K562 (cell line): ENCODE data around the gene ISG20. TPM values are rescaled to one million over a fixed set of nuclear protein-coding genes. Genes with fewer than 3 reads are reported as not detected.
A peak's percentile ranks its signal among the peaks of the same experiment; 100 is the strongest.

Source experiments
- ATAC-seq: fragments of 200-7000 bp; cut with Tn5 transposase; 3 replicates; pipeline ENCODE4 v1.9.1; 2020; ENCODE audit warnings: moderate library complexity
- BruUV-seq: library from RNA; stranded (reverse); fragments of 400-500 nt; replicated peaks from 2 replicates; lab custom pipeline; 2021; lab: Mats Ljungman, UMichigan
- CTCF ChIA-PET: fragments of 300-600 bp; formaldehyde crosslinking; extraction: SDS; loops from one replicate; lab custom pipeline; 2021; ENCODE audit warnings: low intra/inter-chr PET ratio; lab: Yijun Ruan, JAX
- POLR2A ChIA-PET: fragments of 300-600, 350-650 bp; sonication (Branson Sonifier 250); formaldehyde crosslinking; extraction: SDS; loops from one replicate; lab custom pipeline; 2021; ENCODE audit warnings: antibody characterized with exemption, inconsistent platforms; lab: Yijun Ruan, JAX
- DNase-seq, 4 experiments: peaks; one replicate each; pipeline versions ENCODE4 v3.0.0 to v3.0.0-alpha.2; 2011 to 2018; ENCODE audit warnings: low spot score in 3 of 4, mixed read lengths in 3 of 4; ENCODE audit errors: extremely low read depth in 1 of 4
- FAIRE-seq: peaks from 2 replicates; lab custom pipeline; 2011; peaks lifted over from hg19 to GRCh38; lab: Jason Lieb, UNC
- H2AFZ ChIP-seq: 2 replicates; pipeline ENCODE4 v1.6.0; 2011; ENCODE audit warnings: low read depth, low read length, control low read depth, inconsistent platforms
- H3K27ac ChIP-seq: fragments of 200-600 bp; 3 replicates; pipeline ENCODE4 v1.8.0; 2011; ENCODE audit warnings: low read depth, mild to moderate bottlenecking, control low read depth, inconsistent platforms, low read length, moderate library complexity, mixed read lengths; ENCODE audit errors: extremely low read depth
- H3K27me3 ChIP-seq, 2 experiments: fragments of 300-600 bp in 1 of 2; 2 replicates in 1 of 2; 3 replicates in 1 of 2; pipeline versions ENCODE4 v1.6.0 to v1.8.0; 2011; ENCODE audit warnings: inconsistent platforms in 2 of 2, low read length in 2 of 2, mild to moderate bottlenecking in 1 of 2, mixed read lengths in 1 of 2, moderate library complexity in 1 of 2; ENCODE audit not compliant: control insufficient read depth in 2 of 2, insufficient read depth in 2 of 2
- H3K36me3 ChIP-seq: fragments of 300-600 bp; 3 replicates; pipeline ENCODE4 v1.8.0; 2011; ENCODE audit warnings: mild to moderate bottlenecking, low read length, inconsistent platforms; ENCODE audit not compliant: control insufficient read depth, insufficient read depth
- H3K4me1 ChIP-seq, 2 experiments: fragments of 200-600 bp in 1 of 2; replicated peaks in 1 of 2; 2 replicates in 1 of 2; 3 replicates in 1 of 2; pipeline versions ENCODE4 v1.5.1 to v1.8.0; 2011; ENCODE audit warnings: inconsistent platforms in 2 of 2, low read length in 2 of 2, mild to moderate bottlenecking in 1 of 2, mixed read lengths in 1 of 2, moderate library complexity in 1 of 2; ENCODE audit not compliant: control insufficient read depth in 2 of 2, insufficient read depth in 2 of 2
- H3K4me2 ChIP-seq: 2 replicates; pipeline ENCODE4 v1.6.1; 2011; ENCODE audit warnings: low read length, control low read depth, inconsistent platforms, mixed read lengths; ENCODE audit not compliant: insufficient read depth
- H3K4me3 ChIP-seq: fragments of 200-600 bp; sonication (generic), shearing (Covaris generic); 2 replicates; pipeline ENCODE4 v1.5.1; 2016; ENCODE audit warnings: control low read depth, inconsistent platforms
- H3K79me2 ChIP-seq: fragments of 200-600 bp; 3 replicates; pipeline ENCODE4 v1.8.0; 2011; ENCODE audit warnings: low read length, inconsistent platforms; ENCODE audit not compliant: control insufficient read depth, insufficient read depth
- H3K9ac ChIP-seq, 2 experiments: 2 replicates each; pipeline versions ENCODE4 v1.6.0 to v1.6.1; 2011; ENCODE audit warnings: low read depth in 2 of 2, low read length in 2 of 2, control low read depth in 1 of 2, inconsistent platforms in 1 of 2, mild to moderate bottlenecking in 1 of 2, mixed read lengths in 1 of 2; ENCODE audit not compliant: insufficient read depth in 1 of 2
- H3K9me1 ChIP-seq: one replicate; pipeline ENCODE4 v1.6.0; 2011; ENCODE audit warnings: inconsistent platforms, mild to moderate bottlenecking, low read length, moderate library complexity; ENCODE audit not compliant: control insufficient read depth, insufficient read depth
- H3K9me3 ChIP-seq: replicated peaks from 2 replicates; pipeline ENCODE4 v1.5.1; 2011; ENCODE audit warnings: low read depth, low read length, inconsistent platforms; ENCODE audit not compliant: control insufficient read depth, insufficient read depth
- H4K20me1 ChIP-seq: replicated peaks from 2 replicates; pipeline ENCODE4 v1.6.1; 2011; ENCODE audit warnings: low read length, inconsistent platforms, mixed read lengths; ENCODE audit not compliant: control insufficient read depth, insufficient read depth
- HDGF ChIP-seq: fragments of 450-650 bp; IDR thresholded peaks from 2 replicates; pipeline ENCODE4 v1.6.1; 2016
- RFX1 ChIP-seq: fragments of 450-650 bp; IDR thresholded peaks from 2 replicates; pipeline ENCODE4 v1.6.1; 2016; ENCODE audit warnings: mild to moderate bottlenecking, moderate library complexity
- SRSF1 ChIP-seq: fragments of 200-400 bp; formaldehyde crosslinking; IDR thresholded peaks from 2 replicates; pipeline ENCODE4 v1.6.1; 2017; ENCODE audit warnings: mild to moderate bottlenecking, low read depth, low read length, moderate library complexity
- TCF7L2 ChIP-seq: fragments of 150-350 bp; IDR thresholded peaks from 2 replicates; pipeline ENCODE4 v1.6.1; 2016; ENCODE audit warnings: low read depth, mild to moderate bottlenecking, low read length, moderate library complexity
- ZNF717 ChIP-seq: fragments of 250-450 bp; sonication (Bioruptor Pico); IDR thresholded peaks from 2 replicates; pipeline ENCODE4 v1.5.0; 2021
- ZNF77 ChIP-seq: fragments of 250-450 bp; sonication (Bioruptor Pico); IDR thresholded peaks from 2 replicates; pipeline ENCODE4 v1.5.0; 2020
- WGBS: fragments of 100-300 bp; shearing (Covaris generic); methylation state at CpG from one replicate; pipeline ENCODE4 v1.1.6; 2016; ENCODE audit warnings: low coverage, mixed read lengths; ENCODE audit not compliant: insufficient coverage; ENCODE audit errors: missing lambda C conversion rate; 5-methylcytosine and 5-hydroxymethylcytosine counted together
- in situ Hi-C: fragments of 300-500 bp; cut with MboI; formaldehyde crosslinking; loops from 4 replicates; pipeline ENCODE4 v1.15.0; 2018; ENCODE audit warnings: inconsistent platforms, mixed read lengths
- intact Hi-C: fragments of 100-400 bp; cut with micrococcal nuclease; formaldehyde crosslinking; loops from 2 replicates; pipeline ENCODE4 v1.14.2; 2022
- polyA plus RNA-seq, 8 experiments: library from polyadenylated mRNA; depleted of rRNA in 4 of 8; stranded (reverse) in 5 of 8; unstranded in 3 of 8; fragments of >200 nt; fragmentation: Nextera tagmentation in 2 of 8; fragmentation: Illumina TruSeq in 1 of 8; extraction: Ambion mirVana in 2 of 8; extraction: Trizol in 1 of 8; gene quantifications; 2 replicates each; pipeline versions ENCODE4 v1.2.1 to v1.2.3, GENCODE V29; 2011 to 2014; ENCODE audit warnings: inconsistent platforms in 1 of 8, missing spikeins in 1 of 8
- total RNA-seq, 7 experiments: library from RNA; depleted of rRNA in 6 of 7; stranded (reverse); fragments of >200 nt in 6 of 7; fragmentation: Illumina TruSeq in 2 of 7; extraction: Trizol in 2 of 7; gene quantifications; 2 replicates each; pipeline versions ENCODE4 v1.2.1 to v1.2.3, GENCODE V29; 2011 to 2021; ENCODE audit warnings: low replicate concordance in 1 of 7
- TF ChIP-seq, protein P1 (sequence below): sonication (generic); formaldehyde crosslinking; IDR thresholded peaks from 2 replicates; pipeline ENCODE4 v1.8.1; 2022; ENCODE audit warnings: missing genetic modification reagents
- TF ChIP-seq, protein P2 (sequence below): fragments of 450-650 bp; formaldehyde crosslinking; IDR thresholded peaks from 2 replicates; pipeline ENCODE4 v1.4.0; 2022; ENCODE audit warnings: mild to moderate bottlenecking, moderate library complexity
- TF ChIP-seq, protein P3 (sequence below): fragments of 250-450 bp; sonication (Bioruptor Pico); IDR thresholded peaks from 2 replicates; pipeline ENCODE4 v1.4.0; 2020; ENCODE audit warnings: mild to moderate bottlenecking
- TF ChIP-seq, protein P4 (sequence below): fragments of 250-450 bp; sonication (Bioruptor Pico); IDR thresholded peaks from 2 replicates; pipeline ENCODE4 v1.8.0; 2021; ENCODE audit warnings: mild to moderate bottlenecking, moderate library complexity
- TF ChIP-seq, protein P5 (sequence below): sonication (generic); formaldehyde crosslinking; IDR thresholded peaks from 2 replicates; pipeline ENCODE4 v1.8.0; 2022; ENCODE audit warnings: mild to moderate bottlenecking, missing genetic modification reagents

ISG20 gene
- total and polyA plus RNA-seq, 9 of the 15 experiments (the other 6 are each of a cell fraction or from before 2014, with no cell fraction given), result 0.06 to 2.1 (median 1.00) TPM

DNA sequence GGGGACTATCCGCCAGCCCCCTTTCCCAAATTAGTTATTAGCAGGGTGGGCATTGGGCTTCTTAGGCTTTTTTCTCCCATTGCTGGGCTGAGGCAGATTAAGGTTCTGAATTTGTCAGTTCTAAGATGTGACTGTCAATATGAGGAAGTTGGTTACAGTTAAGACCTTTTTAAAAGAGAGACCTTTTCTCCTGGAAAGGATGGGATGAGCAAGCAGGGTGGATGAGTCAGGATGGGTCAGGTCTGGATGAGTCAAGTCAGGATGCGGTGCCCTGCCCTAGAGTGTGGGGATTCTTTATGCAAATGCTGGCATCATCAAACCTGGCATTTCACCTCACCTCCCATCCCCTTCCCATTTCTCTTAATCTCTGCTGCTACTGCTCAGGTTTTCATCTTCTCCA, 15.8 kb upstream of the ISG20 start (continued):
- TF ChIP-seq, protein P1, sequence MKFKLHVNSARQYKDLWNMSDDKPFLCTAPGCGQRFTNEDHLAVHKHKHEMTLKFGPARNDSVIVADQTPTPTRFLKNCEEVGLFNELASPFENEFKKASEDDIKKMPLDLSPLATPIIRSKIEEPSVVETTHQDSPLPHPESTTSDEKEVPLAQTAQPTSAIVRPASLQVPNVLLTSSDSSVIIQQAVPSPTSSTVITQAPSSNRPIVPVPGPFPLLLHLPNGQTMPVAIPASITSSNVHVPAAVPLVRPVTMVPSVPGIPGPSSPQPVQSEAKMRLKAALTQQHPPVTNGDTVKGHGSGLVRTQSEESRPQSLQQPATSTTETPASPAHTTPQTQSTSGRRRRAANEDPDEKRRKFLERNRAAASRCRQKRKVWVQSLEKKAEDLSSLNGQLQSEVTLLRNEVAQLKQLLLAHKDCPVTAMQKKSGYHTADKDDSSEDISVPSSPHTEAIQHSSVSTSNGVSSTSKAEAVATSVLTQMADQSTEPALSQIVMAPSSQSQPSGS (CRISPR knock-in tag), result no peak
- no peak for TF ChIP-seq TCF7L2
- TF ChIP-seq, protein P2, sequence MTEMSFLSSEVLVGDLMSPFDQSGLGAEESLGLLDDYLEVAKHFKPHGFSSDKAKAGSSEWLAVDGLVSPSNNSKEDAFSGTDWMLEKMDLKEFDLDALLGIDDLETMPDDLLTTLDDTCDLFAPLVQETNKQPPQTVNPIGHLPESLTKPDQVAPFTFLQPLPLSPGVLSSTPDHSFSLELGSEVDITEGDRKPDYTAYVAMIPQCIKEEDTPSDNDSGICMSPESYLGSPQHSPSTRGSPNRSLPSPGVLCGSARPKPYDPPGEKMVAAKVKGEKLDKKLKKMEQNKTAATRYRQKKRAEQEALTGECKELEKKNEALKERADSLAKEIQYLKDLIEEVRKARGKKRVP (CRISPR knock-in tag), result no peak
- TF ChIP-seq SRSF1, result no peak
- TF ChIP-seq, protein P3, sequence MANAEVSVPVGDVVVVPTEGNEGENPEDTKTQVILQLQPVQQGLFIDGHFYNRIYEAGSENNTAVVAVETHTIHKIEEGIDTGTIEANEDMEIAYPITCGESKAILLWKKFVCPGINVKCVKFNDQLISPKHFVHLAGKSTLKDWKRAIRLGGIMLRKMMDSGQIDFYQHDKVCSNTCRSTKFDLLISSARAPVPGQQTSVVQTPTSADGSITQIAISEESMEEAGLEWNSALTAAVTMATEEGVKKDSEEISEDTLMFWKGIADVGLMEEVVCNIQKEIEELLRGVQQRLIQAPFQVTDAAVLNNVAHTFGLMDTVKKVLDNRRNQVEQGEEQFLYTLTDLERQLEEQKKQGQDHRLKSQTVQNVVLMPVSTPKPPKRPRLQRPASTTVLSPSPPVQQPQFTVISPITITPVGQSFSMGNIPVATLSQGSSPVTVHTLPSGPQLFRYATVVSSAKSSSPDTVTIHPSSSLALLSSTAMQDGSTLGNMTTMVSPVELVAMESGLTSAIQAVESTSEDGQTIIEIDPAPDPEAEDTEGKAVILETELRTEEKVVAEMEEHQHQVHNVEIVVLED (CRISPR knock-in tag), result no peak
- TF ChIP-seq RFX1, result no peak

DNA sequence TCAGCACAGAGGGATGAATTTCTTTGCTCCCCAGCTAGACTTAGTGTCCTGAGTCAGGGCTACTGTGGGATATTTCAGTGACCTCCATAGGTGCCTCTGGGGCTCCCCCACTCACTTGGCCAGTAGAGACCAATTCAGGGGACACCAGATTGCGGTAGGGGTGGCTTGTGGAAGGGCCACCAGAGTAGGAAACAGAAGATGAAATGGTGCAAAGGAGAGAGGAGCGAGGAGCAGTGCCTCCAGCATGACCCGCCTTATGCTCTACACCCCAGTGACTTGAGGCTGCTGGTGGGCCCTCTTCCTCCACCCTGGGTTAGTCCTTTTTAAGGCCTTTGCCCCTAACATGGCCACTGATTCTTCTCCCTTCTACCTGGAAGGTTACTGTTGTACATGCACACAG, 15.2 kb upstream of the ISG20 start:
- intact Hi-C loops, result no loop called here
- in situ Hi-C loops, result no loop called here
- H3K4me1 ChIP-seq, result peaks cover 14 to 24% of the 10 kb centered on the region in 2 experiments; a peak in 4 of 5 replicates
- peak overlapping the region; percentile 6; the same call in 1 of the 2 replicates for H3K4me2 ChIP-seq
- H3K79me2 ChIP-seq, result peaks cover 77% of the 10 kb centered on the region
- ChIA-PET CTCF (interaction anchor here (0.8 kb wide), 1 partner anchor 78 kb away, joined by 4 read pairs; no protein-coding TSS in a partner anchor), POLR2A (interaction anchor here (0.7 to 1.6 kb wide), 3 partner anchors 15 to 80 kb away, joined by 3 to 4 read pairs (median 3); partner anchors contain the start of gene ISG20)
- H3K4me3 ChIP-seq, result no peak overlapping the region
- H2AFZ ChIP-seq, result no peak overlapping the region
- H3K9me1 ChIP-seq, result no peaks in the 10 kb centered on the region
- H3K9me3 ChIP-seq, result no peaks in the 10 kb centered on the region
- H3K36me3 ChIP-seq, result peaks cover 57% of the 10 kb centered on the region
- BruUV-seq, result no TSS peak
- FAIRE-seq (no peak), ATAC-seq (no peak), DNase-seq (no peak)
- no peak overlapping the region; the same call in 2 of the 3 replicates for H3K27ac ChIP-seq
- H3K27me3 ChIP-seq, result no peaks in the 10 kb centered on the region
- H4K20me1 ChIP-seq, result peaks cover 45% of the 10 kb centered on the region
- WGBS, result 92% methylated on average over 2 of the region's 3 CpGs
- peak overlapping the region in 1 of 2 experiments; percentile 47; a peak in 2 of 4 replicates for H3K9ac ChIP-seq
- TF ChIP-seq, protein P4, sequence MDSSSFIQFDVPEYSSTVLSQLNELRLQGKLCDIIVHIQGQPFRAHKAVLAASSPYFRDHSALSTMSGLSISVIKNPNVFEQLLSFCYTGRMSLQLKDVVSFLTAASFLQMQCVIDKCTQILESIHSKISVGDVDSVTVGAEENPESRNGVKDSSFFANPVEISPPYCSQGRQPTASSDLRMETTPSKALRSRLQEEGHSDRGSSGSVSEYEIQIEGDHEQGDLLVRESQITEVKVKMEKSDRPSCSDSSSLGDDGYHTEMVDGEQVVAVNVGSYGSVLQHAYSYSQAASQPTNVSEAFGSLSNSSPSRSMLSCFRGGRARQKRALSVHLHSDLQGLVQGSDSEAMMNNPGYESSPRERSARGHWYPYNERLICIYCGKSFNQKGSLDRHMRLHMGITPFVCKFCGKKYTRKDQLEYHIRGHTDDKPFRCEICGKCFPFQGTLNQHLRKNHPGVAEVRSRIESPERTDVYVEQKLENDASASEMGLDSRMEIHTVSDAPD, result no peak
- TF ChIP-seq ZNF717 (CRISPR knock-in tag) (no peak), ZNF77 (CRISPR knock-in tag) (no peak), HDGF (no peak)
- TF ChIP-seq, protein P5, sequence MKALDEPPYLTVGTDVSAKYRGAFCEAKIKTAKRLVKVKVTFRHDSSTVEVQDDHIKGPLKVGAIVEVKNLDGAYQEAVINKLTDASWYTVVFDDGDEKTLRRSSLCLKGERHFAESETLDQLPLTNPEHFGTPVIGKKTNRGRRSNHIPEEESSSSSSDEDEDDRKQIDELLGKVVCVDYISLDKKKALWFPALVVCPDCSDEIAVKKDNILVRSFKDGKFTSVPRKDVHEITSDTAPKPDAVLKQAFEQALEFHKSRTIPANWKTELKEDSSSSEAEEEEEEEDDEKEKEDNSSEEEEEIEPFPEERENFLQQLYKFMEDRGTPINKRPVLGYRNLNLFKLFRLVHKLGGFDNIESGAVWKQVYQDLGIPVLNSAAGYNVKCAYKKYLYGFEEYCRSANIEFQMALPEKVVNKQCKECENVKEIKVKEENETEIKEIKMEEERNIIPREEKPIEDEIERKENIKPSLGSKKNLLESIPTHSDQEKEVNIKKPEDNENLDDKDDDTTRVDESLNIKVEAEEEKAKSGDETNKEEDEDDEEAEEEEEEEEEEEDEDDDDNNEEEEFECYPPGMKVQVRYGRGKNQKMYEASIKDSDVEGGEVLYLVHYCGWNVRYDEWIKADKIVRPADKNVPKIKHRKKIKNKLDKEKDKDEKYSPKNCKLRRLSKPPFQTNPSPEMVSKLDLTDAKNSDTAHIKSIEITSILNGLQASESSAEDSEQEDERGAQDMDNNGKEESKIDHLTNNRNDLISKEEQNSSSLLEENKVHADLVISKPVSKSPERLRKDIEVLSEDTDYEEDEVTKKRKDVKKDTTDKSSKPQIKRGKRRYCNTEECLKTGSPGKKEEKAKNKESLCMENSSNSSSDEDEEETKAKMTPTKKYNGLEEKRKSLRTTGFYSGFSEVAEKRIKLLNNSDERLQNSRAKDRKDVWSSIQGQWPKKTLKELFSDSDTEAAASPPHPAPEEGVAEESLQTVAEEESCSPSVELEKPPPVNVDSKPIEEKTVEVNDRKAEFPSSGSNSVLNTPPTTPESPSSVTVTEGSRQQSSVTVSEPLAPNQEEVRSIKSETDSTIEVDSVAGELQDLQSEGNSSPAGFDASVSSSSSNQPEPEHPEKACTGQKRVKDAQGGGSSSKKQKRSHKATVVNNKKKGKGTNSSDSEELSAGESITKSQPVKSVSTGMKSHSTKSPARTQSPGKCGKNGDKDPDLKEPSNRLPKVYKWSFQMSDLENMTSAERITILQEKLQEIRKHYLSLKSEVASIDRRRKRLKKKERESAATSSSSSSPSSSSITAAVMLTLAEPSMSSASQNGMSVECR (CRISPR knock-in tag), result no peak
